MM.1S (cell line): ENCODE measurements around the gene HTR1B.

Source experiments
- DNase-seq: peaks from one replicate; pipeline ENCODE4 v3.0.0-alpha.2; 2015
- H2AFZ ChIP-seq: fragments of 300-600 bp; sonication (generic); 2 replicates; pipeline ENCODE4 v1.6.0; 2016; ENCODE audit warnings: antibody characterized with exemption, low read length
- H3F3A ChIP-seq: fragments of 300-600 bp; sonication (generic); 2 replicates; pipeline ENCODE4 v1.6.1; 2016; ENCODE audit warnings: mild to moderate bottlenecking, antibody characterized with exemption, low read length, moderate library complexity, mixed read lengths; ENCODE audit not compliant: insufficient read depth
- H3K27ac ChIP-seq: fragments of 300-600 bp; sonication (generic); 2 replicates; pipeline ENCODE4 v1.5.1; 2016; ENCODE audit warnings: mild to moderate bottlenecking, low read length
- H3K27me3 ChIP-seq: fragments of 300-600 bp; sonication (generic); replicated peaks from 2 replicates; pipeline ENCODE4 v1.6.0; 2016; ENCODE audit warnings: low read length; ENCODE audit not compliant: insufficient read depth
- H3K36me3 ChIP-seq: fragments of 300-600 bp; sonication (generic); replicated peaks from 2 replicates; pipeline ENCODE4 v1.6.1; 2016; ENCODE audit warnings: mild to moderate bottlenecking, low read length, mixed read lengths; ENCODE audit not compliant: insufficient read depth
- H3K4me1 ChIP-seq: fragments of 300-600 bp; sonication (generic); 2 replicates; pipeline ENCODE4 v1.6.1; 2016; ENCODE audit warnings: low read length, mixed read lengths
- H3K4me2 ChIP-seq: fragments of 300-600 bp; sonication (generic); 2 replicates; pipeline ENCODE4 v1.6.0; 2016; ENCODE audit warnings: low read depth, low read length
- H3K4me3 ChIP-seq: fragments of 300-600 bp; sonication (generic); 2 replicates; pipeline ENCODE4 v1.5.1; 2016; ENCODE audit warnings: low read length, mixed read lengths
- H3K79me2 ChIP-seq: fragments of 300-600 bp; sonication (generic); 2 replicates; pipeline ENCODE4 v1.6.1; 2016; ENCODE audit warnings: mixed run types, low read length, mixed read lengths
- H3K9ac ChIP-seq: fragments of 300-600 bp; sonication (generic); 2 replicates; pipeline ENCODE4 v1.6.1; 2016; ENCODE audit warnings: low read length, mixed read lengths
- H3K9me2 ChIP-seq: fragments of 300-600 bp; sonication (generic); replicated peaks from 2 replicates; pipeline ENCODE4 v1.6.1; 2016; ENCODE audit warnings: mild to moderate bottlenecking, low read length, mixed read lengths; ENCODE audit not compliant: insufficient read depth
- H3K9me3 ChIP-seq: fragments of 300-600 bp; sonication (generic); replicated peaks from 2 replicates; pipeline ENCODE4 v1.6.1; 2016; ENCODE audit warnings: mild to moderate bottlenecking, low read length, mixed read lengths; ENCODE audit not compliant: insufficient read depth
- H4K20me1 ChIP-seq: fragments of 300-600 bp; sonication (generic); 2 replicates; pipeline ENCODE4 v1.6.1; 2016; ENCODE audit warnings: mild to moderate bottlenecking, low read length, moderate library complexity, mixed read lengths; ENCODE audit not compliant: insufficient read depth
- EZH2 ChIP-seq: fragments of 300-600 bp; sonication (generic); optimal IDR thresholded peaks from 2 replicates; pipeline ENCODE3; 2017; ENCODE audit warnings: low read depth, mild to moderate bottlenecking, antibody characterized with exemption, low read length, mixed read lengths
- EZH2phosphoT487 ChIP-seq: fragments of 300-600 bp; sonication (generic); IDR thresholded peaks from 2 replicates; pipeline ENCODE4 v1.6.1; 2018; ENCODE audit warnings: antibody characterized with exemption, low read length
- TF ChIP-seq, protein P1 (sequence below): fragments of 300-600 bp; sonication (generic); IDR thresholded peaks from 2 replicates; pipeline ENCODE4 v1.5.1; 2016; ENCODE audit warnings: antibody characterized with exemption, low read length, mixed read lengths

The HTR1B gene

DNA sequence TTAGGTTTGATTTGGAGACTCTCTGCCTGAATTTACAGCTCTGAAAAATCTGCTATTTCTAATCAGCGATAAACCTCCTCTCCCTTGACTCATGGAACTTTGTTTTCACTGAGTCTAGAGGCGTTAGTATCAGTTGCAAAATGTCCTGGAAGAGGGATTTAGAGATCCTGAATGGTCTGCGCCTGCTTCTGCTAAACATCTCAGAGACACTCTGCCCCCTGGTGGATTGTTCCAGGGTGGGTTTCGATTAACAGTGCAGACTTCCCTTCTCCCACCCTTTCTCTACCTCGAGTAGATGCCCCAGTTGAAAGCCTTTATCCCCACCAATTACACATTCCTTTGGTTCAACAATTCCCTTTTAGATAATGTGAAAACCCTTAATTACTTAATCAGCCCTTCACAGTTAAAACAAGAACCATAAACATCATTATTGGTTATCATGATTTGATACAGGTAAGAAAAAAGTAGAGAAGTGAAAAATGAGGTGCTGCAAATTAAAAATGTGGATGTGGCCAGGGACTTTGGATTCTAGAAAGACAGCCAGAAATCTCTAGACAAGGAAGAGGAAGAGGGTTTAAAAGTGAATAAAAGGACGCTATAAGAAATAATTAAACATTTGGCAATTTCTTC is 5.5 kb downstream of the HTR1B start:
- DNase-seq = peak; percentile 30
- H4K20me1 ChIP-seq = no peaks in the 10 kb centered on the region
- no peaks in the 10 kb centered on the region for H3F3A ChIP-seq
- H2AFZ ChIP-seq = peak overlapping the region; percentile 12; the same call in 1 of the 2 replicates
- no peaks in the 10 kb centered on the region for H3K27me3 ChIP-seq
- H3K36me3 ChIP-seq = no peaks in the 10 kb centered on the region
- H3K9ac ChIP-seq = no peak overlapping the region
- H3K27ac ChIP-seq = no peak overlapping the region
- no peaks in the 10 kb centered on the region for H3K9me2 ChIP-seq
- no peaks in the 10 kb centered on the region for H3K79me2 ChIP-seq
- no peak overlapping the region for H3K4me3 ChIP-seq
- no peaks in the 10 kb centered on the region for H3K4me1 ChIP-seq
- no peaks in the 10 kb centered on the region for H3K9me3 ChIP-seq
- TF ChIP-seq EZH2 (no peak), EZH2phosphoT487 (no peak)
- TF ChIP-seq, protein P1, sequence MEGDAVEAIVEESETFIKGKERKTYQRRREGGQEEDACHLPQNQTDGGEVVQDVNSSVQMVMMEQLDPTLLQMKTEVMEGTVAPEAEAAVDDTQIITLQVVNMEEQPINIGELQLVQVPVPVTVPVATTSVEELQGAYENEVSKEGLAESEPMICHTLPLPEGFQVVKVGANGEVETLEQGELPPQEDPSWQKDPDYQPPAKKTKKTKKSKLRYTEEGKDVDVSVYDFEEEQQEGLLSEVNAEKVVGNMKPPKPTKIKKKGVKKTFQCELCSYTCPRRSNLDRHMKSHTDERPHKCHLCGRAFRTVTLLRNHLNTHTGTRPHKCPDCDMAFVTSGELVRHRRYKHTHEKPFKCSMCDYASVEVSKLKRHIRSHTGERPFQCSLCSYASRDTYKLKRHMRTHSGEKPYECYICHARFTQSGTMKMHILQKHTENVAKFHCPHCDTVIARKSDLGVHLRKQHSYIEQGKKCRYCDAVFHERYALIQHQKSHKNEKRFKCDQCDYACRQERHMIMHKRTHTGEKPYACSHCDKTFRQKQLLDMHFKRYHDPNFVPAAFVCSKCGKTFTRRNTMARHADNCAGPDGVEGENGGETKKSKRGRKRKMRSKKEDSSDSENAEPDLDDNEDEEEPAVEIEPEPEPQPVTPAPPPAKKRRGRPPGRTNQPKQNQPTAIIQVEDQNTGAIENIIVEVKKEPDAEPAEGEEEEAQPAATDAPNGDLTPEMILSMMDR = peak; percentile 77
- H3K4me2 ChIP-seq = no peak overlapping the region

DNA sequence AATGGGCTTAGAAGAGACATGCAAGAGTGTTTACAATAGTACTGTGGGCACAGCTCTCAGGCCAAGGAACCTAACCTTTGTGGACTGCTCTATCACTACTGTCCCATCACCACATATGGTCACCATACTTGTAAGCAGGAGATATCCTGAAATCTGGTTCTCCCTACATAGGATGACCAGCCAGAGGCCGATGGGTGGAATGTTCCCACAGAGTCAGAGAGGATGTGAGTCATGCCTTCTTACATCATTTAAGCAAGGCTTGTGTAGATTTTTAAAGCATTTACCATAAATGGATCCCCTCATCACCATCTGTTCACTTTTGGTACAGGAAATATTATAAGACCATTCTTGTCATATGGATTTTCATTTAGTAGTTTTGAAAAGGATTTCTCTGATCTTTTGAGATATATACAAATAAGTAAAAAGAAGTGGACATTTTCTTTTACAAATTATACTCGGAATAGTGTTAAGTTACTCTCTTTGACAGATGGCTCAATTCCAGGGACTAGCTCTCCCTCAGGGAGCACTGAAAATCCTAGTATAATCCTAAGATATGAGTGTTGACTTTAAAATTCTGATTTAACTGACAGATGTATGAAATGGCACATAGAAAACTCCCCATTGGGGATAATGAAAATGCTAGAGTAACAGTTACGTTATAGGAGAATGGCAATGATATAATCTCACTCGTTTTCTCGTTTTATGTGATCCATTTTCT is 6.6 kb downstream of the HTR1B start:
- no peaks in the 10 kb centered on the region for H3K9me2 ChIP-seq
- no peaks in the 10 kb centered on the region for H3K36me3 ChIP-seq
- H3K27ac ChIP-seq = no peak overlapping the region
- H3K4me3 ChIP-seq = no peak overlapping the region
- H2AFZ ChIP-seq = no peak overlapping the region
- no peak overlapping the region for H3K4me2 ChIP-seq
- no peak overlapping the region for H3K9ac ChIP-seq
- no peaks in the 10 kb centered on the region for H4K20me1 ChIP-seq
- TF ChIP-seq, protein P1 = no peak
- TF ChIP-seq EZH2 = no peak
- TF ChIP-seq EZH2phosphoT487 = no peak
- no peaks in the 10 kb centered on the region for H3K79me2 ChIP-seq
- H3K9me3 ChIP-seq = no peaks in the 10 kb centered on the region
- no peaks in the 10 kb centered on the region for H3K27me3 ChIP-seq
- no peaks in the 10 kb centered on the region for H3F3A ChIP-seq
- DNase-seq = no peak
- H3K4me1 ChIP-seq = no peaks in the 10 kb centered on the region

DNA sequence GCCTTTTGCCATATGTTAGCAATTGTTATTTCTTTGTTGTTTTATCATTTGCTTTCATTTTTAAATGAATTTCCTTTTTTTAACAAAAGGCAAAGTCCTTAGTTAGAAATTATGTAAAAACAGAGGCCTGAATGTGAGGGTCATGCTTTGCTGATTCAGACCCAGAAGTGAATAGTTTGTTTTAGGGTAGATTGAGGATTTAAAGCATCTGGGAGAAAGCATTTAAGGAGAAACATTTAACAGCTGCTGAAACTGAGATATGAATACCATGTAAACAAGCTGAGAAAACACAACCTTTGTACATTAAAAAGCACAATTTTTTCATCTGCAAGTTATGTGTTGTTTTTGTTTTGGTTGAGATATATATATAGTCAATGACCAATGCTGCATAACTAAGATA is 8.0 kb downstream of the HTR1B start:
- DNase-seq = no peak
- Histone ChIP-seq H3K9me3 (no peaks in the 10 kb centered on the region), H3K79me2 (no peaks in the 10 kb centered on the region), H3K4me2 (no peak overlapping the region), H3K9ac (no peak overlapping the region), H3K4me1 (no peaks in the 10 kb centered on the region), H3K27me3 (no peaks in the 10 kb centered on the region), H3F3A (no peaks in the 10 kb centered on the region), H3K27ac (no peak overlapping the region), H3K9me2 (no peaks in the 10 kb centered on the region), H3K36me3 (no peaks in the 10 kb centered on the region), H3K4me3 (no peak overlapping the region), H4K20me1 (no peaks in the 10 kb centered on the region), H2AFZ (no peak overlapping the region)
- TF ChIP-seq EZH2phosphoT487 (no peak), EZH2 (no peak)
- TF ChIP-seq, protein P1 = no peak
